ENCODE results near the gene COL18A1.

The COL18A1 gene

GRCh38 chr21:45511661-45512431 lies 106.9 kb downstream of the COL18A1 start:
- no peaks in the 10 kb centered on the region for H3K27me3 ChIP-seq (ENCODE audit: insufficient read depth, poor library complexity, severe bottlenecking)
- TF ChIP-seq CTCF (IDR thresholded peaks at IDR 0.05; ENCODE audit: poor library complexity, severe bottlenecking) = no peak
- H3K27ac ChIP-seq (ENCODE audit: poor library complexity, severe bottlenecking) = no peak overlapping the region
- ATAC-seq (ENCODE audit: low read depth) (no peak), DNase-seq (ENCODE audit: low spot score) (peak; percentile 62)
- no peaks in the 10 kb centered on the region; the same call in 1 of the 2 replicates for H3K36me3 ChIP-seq (ENCODE audit: low read depth)
- H3K9me3 ChIP-seq (ENCODE audit: severe bottlenecking) = no peaks in the 10 kb centered on the region
- no peak overlapping the region for H3K4me3 ChIP-seq (ENCODE audit: severe bottlenecking)
- no peaks in the 10 kb centered on the region for H3K4me1 ChIP-seq (ENCODE audit: insufficient read depth, poor library complexity, severe bottlenecking)

GRCh38 chr21:45512626-45513002 lies 107.6 kb downstream of the COL18A1 start:
- Histone ChIP-seq H3K4me1 (ENCODE audit: insufficient read depth, poor library complexity, severe bottlenecking) (no peaks in the 10 kb centered on the region), H3K36me3 (ENCODE audit: low read depth) (peaks cover 3% of the 10 kb centered on the region; the same call in 1 of the 2 replicates), H3K27me3 (ENCODE audit: insufficient read depth, poor library complexity, severe bottlenecking) (no peaks in the 10 kb centered on the region), H3K9me3 (ENCODE audit: severe bottlenecking) (no peaks in the 10 kb centered on the region), H3K4me3 (ENCODE audit: severe bottlenecking) (no peak overlapping the region), H3K27ac (ENCODE audit: poor library complexity, severe bottlenecking) (no peak overlapping the region)
- TF ChIP-seq CTCF (IDR thresholded peaks at IDR 0.05; ENCODE audit: poor library complexity, severe bottlenecking) = no peak
- ATAC-seq (ENCODE audit: low read depth) = no peak
- DNase-seq (ENCODE audit: low spot score) = peak; percentile 34

- Histone ChIP-seq H3K4me1 (ENCODE audit: insufficient read depth, poor library complexity, severe bottlenecking) (peaks cover 3% of the 10 kb centered on the region), H3K9me3 (ENCODE audit: severe bottlenecking) (no peaks in the 10 kb centered on the region), H3K4me3 (ENCODE audit: severe bottlenecking) (no peak overlapping the region), H3K36me3 (ENCODE audit: low read depth) (peaks cover 7% of the 10 kb centered on the region), H3K27ac (ENCODE audit: poor library complexity, severe bottlenecking) (no peak overlapping the region), H3K27me3 (ENCODE audit: insufficient read depth, poor library complexity, severe bottlenecking) (no peaks in the 10 kb centered on the region)
- DNase-seq (ENCODE audit: low spot score) (peak; percentile 52), ATAC-seq (ENCODE audit: low read depth) (no peak)
- TF ChIP-seq CTCF (IDR thresholded peaks at IDR 0.05; ENCODE audit: poor library complexity, severe bottlenecking) = no peak
Measured at GRCh38 chr21:45513003-45513717, 108.2 kb downstream of the COL18A1 start.

GRCh38 chr21:45513741-45514310 lies 108.9 kb downstream of the COL18A1 start:
- ATAC-seq (ENCODE audit: low read depth) (no peak), DNase-seq (ENCODE audit: low spot score) (peak; percentile 45)
- H3K4me3 ChIP-seq (ENCODE audit: severe bottlenecking) = no peak overlapping the region
- peaks cover 3% of the 10 kb centered on the region for H3K4me1 ChIP-seq (ENCODE audit: insufficient read depth, poor library complexity, severe bottlenecking)
- H3K9me3 ChIP-seq (ENCODE audit: severe bottlenecking) = peaks cover 6% of the 10 kb centered on the region
- no peak overlapping the region for H3K27ac ChIP-seq (ENCODE audit: poor library complexity, severe bottlenecking)
- no peak for TF ChIP-seq CTCF (IDR thresholded peaks at IDR 0.05; ENCODE audit: poor library complexity, severe bottlenecking)
- no peaks in the 10 kb centered on the region for H3K27me3 ChIP-seq (ENCODE audit: insufficient read depth, poor library complexity, severe bottlenecking)
- peaks cover 14% of the 10 kb centered on the region for H3K36me3 ChIP-seq (ENCODE audit: low read depth)
